Tibial artery (tissue), 4 donors: Measurements from ENCODE around the gene ANKS1A.

ENCODE experiments used
- DNase-seq, 2 donors: peaks; one replicate each; pipeline ENCODE4 v3.0.0-alpha.2; 2019
- H3K27ac ChIP-seq, 2 donors: fragments of 200-600 bp; sonication (generic) in 1 of 2; 1 replicate in 1 of 2; 2 replicates in 1 of 2; pipeline ENCODE4 v1.5.1; 2018 to 2019; ENCODE audit warnings: mild to moderate bottlenecking in 1 of 2
- H3K27me3 ChIP-seq, 2 donors: fragments of 200-600 bp; sonication (generic) in 1 of 2; one replicate each; pipeline versions ENCODE4 v1.5.1 to v1.6.0; 2016 to 2019
- H3K36me3 ChIP-seq, 3 donors: fragments of 200-600 bp; sonication (generic) in 2 of 3; one replicate each; pipeline ENCODE4 v1.5.1; 2016 to 2019; ENCODE audit warnings: mild to moderate bottlenecking in 2 of 3
- H3K4me1 ChIP-seq, 4 donors: fragments of 200-600 bp; sonication (generic) in 2 of 4; 1 replicate in 3 of 4; 2 replicates in 1 of 4; pipeline ENCODE4 v1.5.1; 2016 to 2019
- H3K4me3 ChIP-seq, 2 donors: fragments of 200-600 bp; sonication (generic) in 1 of 2; 1 replicate in 1 of 2; 2 replicates in 1 of 2; pipeline ENCODE4 v1.5.1; 2018 to 2019; ENCODE audit warnings: mild to moderate bottlenecking in 2 of 2
- H3K9me3 ChIP-seq, 3 donors: fragments of 200-600 bp; sonication (generic) in 1 of 3; one replicate each; pipeline ENCODE4 v1.5.1; 2016 to 2019
- CTCF ChIP-seq, 2 experiments: fragments of 200-600 bp in 1 of 2; fragments of 450-650 bp in 1 of 2; IDR thresholded peaks; one replicate each; pipeline ENCODE4 v1.5.1; 2017 to 2019; ENCODE audit warnings: antibody characterized with exemption in 2 of 2, mild to moderate bottlenecking in 1 of 2, moderate library complexity in 1 of 2
- intact Hi-C: fragments of 100-400 bp; cut with DNase I; formaldehyde crosslinking; loops from one replicate; pipeline ENCODE4 v1.15.0; 2023; ENCODE audit warnings: low total_unique reads

ANKS1A gene

GRCh38 chr6:34970488-34970887, 81.4 kb downstream of the ANKS1A start:
- Histone ChIP-seq H3K4me1 (peaks cover 0 to under 1% (median 0%) of the 10 kb centered on the region in 4 donors), H3K27ac (no peak overlapping the region), H3K9me3 (peaks cover 0 to 4% (median 0%) of the 10 kb centered on the region in 3 donors), H3K4me3 (no peak overlapping the region), H3K36me3 (peaks cover 12 to 27% (median 15%) of the 10 kb centered on the region in 3 donors), H3K27me3 (no peaks in the 10 kb centered on the region)
- no peak for TF ChIP-seq CTCF (IDR thresholded peaks at IDR 0.05)
- intact Hi-C loops = no loop called here
- DNase-seq = no peak

GRCh38 chr6:34970957-34971356, 81.9 kb downstream of the ANKS1A start:
- Histone ChIP-seq H3K36me3 (peaks cover 12 to 27% (median 15%) of the 10 kb centered on the region in 3 donors), H3K9me3 (no peaks in the 10 kb centered on the region), H3K4me3 (no peak overlapping the region), H3K4me1 (no peaks in the 10 kb centered on the region), H3K27ac (no peak overlapping the region), H3K27me3 (no peaks in the 10 kb centered on the region)
- no peak for DNase-seq
- intact Hi-C loops = no loop called here
- no peak for TF ChIP-seq CTCF (IDR thresholded peaks at IDR 0.05)

GRCh38 chr6:34973547-34974248, 84.6 kb downstream of the ANKS1A start:
- intact Hi-C loops = no loop called here
- no peaks in the 10 kb centered on the region for H3K4me1 ChIP-seq
- H3K36me3 ChIP-seq = peaks cover 12 to 17% (median 15%) of the 10 kb centered on the region in 3 donors
- H3K27ac ChIP-seq = no peak overlapping the region
- H3K27me3 ChIP-seq = no peaks in the 10 kb centered on the region
- TF ChIP-seq CTCF (IDR thresholded peaks at IDR 0.05) = no peak
- no peaks in the 10 kb centered on the region for H3K9me3 ChIP-seq
- no peak overlapping the region for H3K4me3 ChIP-seq
- no peak for DNase-seq

- Histone ChIP-seq H3K36me3 (peaks cover 12 to 17% (median 15%) of the 10 kb centered on the region in 3 donors), H3K27ac (no peak overlapping the region), H3K27me3 (no peaks in the 10 kb centered on the region), H3K4me1 (no peaks in the 10 kb centered on the region), H3K4me3 (no peak overlapping the region), H3K9me3 (no peaks in the 10 kb centered on the region)
- TF ChIP-seq CTCF (IDR thresholded peaks at IDR 0.05) = no peak
- intact Hi-C loops = no loop called here
- DNase-seq = no peak
Measured at GRCh38 chr6:34974249-34974642, 85.2 kb downstream of the ANKS1A start.

GRCh38 chr6:34976239-34976638, 87.2 kb downstream of the ANKS1A start:
- H3K4me1 ChIP-seq = no peaks in the 10 kb centered on the region
- H3K27ac ChIP-seq = no peak overlapping the region
- TF ChIP-seq CTCF (IDR thresholded peaks at IDR 0.05) = no peak
- H3K4me3 ChIP-seq = no peak overlapping the region
- H3K36me3 ChIP-seq = peaks cover 0 to under 1% (median under 1%) of the 10 kb centered on the region in 3 donors
- intact Hi-C loops = no loop called here
- no peaks in the 10 kb centered on the region for H3K9me3 ChIP-seq
- no peaks in the 10 kb centered on the region for H3K27me3 ChIP-seq
- DNase-seq = no peak
